GM12878 (cell line): ENCODE data around the gene EMC1. TPM values are rescaled to one million over a fixed set of nuclear protein-coding genes. Genes with fewer than 3 reads are reported as not detected.

Experiments used
- ATF3 ChIP-seq: IDR thresholded peaks from 2 replicates; pipeline ENCODE4 v1.6.1; 2011; ENCODE audit warnings: low read depth, mild to moderate bottlenecking, low read length, moderate library complexity, borderline replicate concordance; ENCODE audit errors: extremely low read depth
- BCL3 ChIP-seq: IDR thresholded peaks from 2 replicates; pipeline ENCODE4 v1.6.1; 2011; ENCODE audit warnings: borderline replicate concordance, low read depth, mild to moderate bottlenecking, moderate library complexity, low read length; ENCODE audit not compliant: insufficient read depth, poor library complexity, severe bottlenecking
- BHLHE40 ChIP-seq, 2 experiments: fragments of 450-650 bp in 1 of 2; IDR thresholded peaks; 2 replicates each; pipeline ENCODE4 v1.6.1; 2011 to 2017; ENCODE audit warnings: low read depth in 2 of 2, borderline replicate concordance in 1 of 2, improper control_type of control experiment in 1 of 2, low read length in 1 of 2, mild to moderate bottlenecking in 1 of 2
- ETV6 ChIP-seq, 2 experiments: fragments of 450-650 bp in 1 of 2; IDR thresholded peaks in 1 of 2; conservative IDR thresholded peaks in 1 of 2; 2 replicates each; pipeline ENCODE4 v1.6.1; 2014; ENCODE audit warnings: antibody characterized with exemption in 1 of 2, borderline replicate concordance in 1 of 2, low read depth in 1 of 2, mild to moderate bottlenecking in 1 of 2, moderate library complexity in 1 of 2
- FOS ChIP-seq: IDR thresholded peaks from 3 replicates; pipeline ENCODE4 v1.6.1; 2011; ENCODE audit warnings: borderline replicate concordance; ENCODE audit not compliant: insufficient read length; ENCODE audit errors: extremely low read depth
- HDAC2 ChIP-seq: fragments of 200-600 bp; sonication (generic); IDR thresholded peaks from 2 replicates; pipeline ENCODE4 v1.6.1; 2017
- HDGF ChIP-seq: fragments of 450-650 bp; IDR thresholded peaks from 2 replicates; pipeline ENCODE4 v1.6.1; 2016; ENCODE audit warnings: antibody characterized with exemption
- JUNB ChIP-seq: IDR thresholded peaks from 2 replicates; pipeline ENCODE4 v1.6.1; 2016; ENCODE audit warnings: antibody characterized with exemption, mild to moderate bottlenecking
- LARP7 ChIP-seq: fragments of 450-650 bp; IDR thresholded peaks from 2 replicates; pipeline ENCODE4 v1.6.1; 2017; ENCODE audit warnings: mild to moderate bottlenecking
- MTA3 ChIP-seq: IDR thresholded peaks from 2 replicates; pipeline ENCODE4 v1.6.1; 2012; ENCODE audit warnings: low read length, inconsistent platforms, borderline replicate concordance
- PBX3 ChIP-seq: IDR thresholded peaks from 2 replicates; pipeline ENCODE4 v1.6.1; 2011; ENCODE audit warnings: mild to moderate bottlenecking, low read depth, low read length, moderate library complexity; ENCODE audit not compliant: insufficient replicate concordance
- RCOR1 ChIP-seq: conservative IDR thresholded peaks from 2 replicates; pipeline ENCODE4 v1.6.1; 2012; ENCODE audit warnings: low read depth, low read length, improper control_type of control experiment
- SIX5 ChIP-seq: IDR thresholded peaks from 2 replicates; pipeline ENCODE4 v1.6.1; 2011; ENCODE audit warnings: mild to moderate bottlenecking, low read depth, low read length, moderate library complexity; ENCODE audit not compliant: severe bottlenecking
- SKIL ChIP-seq: fragments of 450-650 bp; IDR thresholded peaks from 2 replicates; pipeline ENCODE4 v1.6.1; 2017; ENCODE audit warnings: mild to moderate bottlenecking, low read depth, inconsistent platforms; ENCODE audit not compliant: poor library complexity, severe bottlenecking
- SMC3 ChIP-seq: IDR thresholded peaks from 2 replicates; pipeline ENCODE4 v1.6.1; 2011; ENCODE audit warnings: low read length, improper control_type of control experiment, borderline replicate concordance
- SP1 ChIP-seq: IDR thresholded peaks from one replicate; pipeline ENCODE4 v1.6.1; 2011; ENCODE audit warnings: low read depth, low read length
- STAT1 ChIP-seq: fragments of 450-650 bp; conservative IDR thresholded peaks from 2 replicates; pipeline ENCODE4 v1.6.1; 2014; ENCODE audit warnings: antibody characterized with exemption, mild to moderate bottlenecking
- SUPT20H ChIP-seq: IDR thresholded peaks from 2 replicates; pipeline ENCODE4 v1.6.1; 2011; ENCODE audit warnings: low read depth, mild to moderate bottlenecking, low read length, moderate library complexity, borderline replicate concordance; ENCODE audit not compliant: control insufficient read depth
- SUZ12 ChIP-seq: fragments of 200-600 bp; sonication (generic); IDR thresholded peaks from one replicate; pipeline ENCODE4 v1.6.1; 2018; ENCODE audit warnings: antibody characterized with exemption, mild to moderate bottlenecking; ENCODE audit not compliant: unreplicated experiment
- TCF12 ChIP-seq: IDR thresholded peaks from 2 replicates; pipeline ENCODE4 v1.6.1; 2011; ENCODE audit warnings: low read depth, mild to moderate bottlenecking, low read length
- TCF7 ChIP-seq: IDR thresholded peaks from 2 replicates; pipeline ENCODE4 v1.6.1; 2014; ENCODE audit warnings: antibody characterized with exemption, borderline replicate concordance
- USF2 ChIP-seq: IDR thresholded peaks from 2 replicates; pipeline ENCODE4 v1.6.1; 2011; ENCODE audit warnings: low read depth, low read length, improper control_type of control experiment, borderline replicate concordance
- polyA plus RNA-seq, 11 experiments: library from polyadenylated mRNA; depleted of rRNA in 4 of 11; unstranded in 6 of 11; stranded (reverse) in 5 of 11; fragments of >200 nt; fragmentation: Nextera tagmentation in 4 of 11; fragmentation: Illumina TruSeq in 1 of 11; extraction: Ambion mirVana in 4 of 11; extraction: Trizol in 1 of 11; gene quantifications; 1 replicate in 1 of 11; 2 replicates in 10 of 11; pipeline versions ENCODE4 v1.2.1 to v1.2.3, GENCODE V29; 2011 to 2016; ENCODE audit warnings: inconsistent platforms in 2 of 11, missing spikeins in 2 of 11, low read depth in 1 of 11
- total RNA-seq, 4 experiments: library from RNA; depleted of rRNA in 3 of 4; stranded (reverse); fragments of >200 nt in 3 of 4; fragmentation: Illumina TruSeq in 1 of 4; extraction: Trizol in 1 of 4; gene quantifications; 2 replicates each; pipeline versions ENCODE4 v1.2.1 to v1.2.3, GENCODE V29; 2013 to 2021

Gene EMC1
- total and polyA plus RNA-seq, 10 of the 15 experiments (the other 5 are each of a cell fraction or from before 2014, with no cell fraction given), result 12.2 to 43.6 (median 20.6) TPM

GRCh38 chr1:19251305-19252196, at the start of gene EMC1, which contains the start of gene MRTO4 (continued):
- no peak for TF ChIP-seq BCL3
- TF ChIP-seq PBX3, result no peak
- no peak for TF ChIP-seq HDAC2
- peak; percentile 98 for TF ChIP-seq LARP7
- TF ChIP-seq STAT1, result peak; percentile 97
- peak; percentile 22 for TF ChIP-seq SKIL
- peak; percentile 25 for TF ChIP-seq SIX5
- 0 out of 2 replicates have a peak, but pooled peaks have one; percentile 30 for TF ChIP-seq RCOR1
- TF ChIP-seq SP1, result peak; percentile 66
- no peak for TF ChIP-seq FOS
- no peak for TF ChIP-seq TCF7
- 0 out of 2 replicates have a peak, but pooled peaks have one; percentile 47 for TF ChIP-seq TCF12
- no peak for TF ChIP-seq SUZ12
- TF ChIP-seq HDGF, result peak; percentile 84; the same call in 1 of the 2 replicates
- TF ChIP-seq ATF3, result no peak
- TF ChIP-seq MTA3, result no peak
- no peak for TF ChIP-seq ETV6 (conservative IDR thresholded peaks at IDR 0.05 in 1 of 2, IDR thresholded peaks at IDR 0.05 in 1 of 2; ENCODE audit: borderline replicate concordance in 1 of 2, low read depth in 1 of 2)
- TF ChIP-seq JUNB, result no peak
- TF ChIP-seq BHLHE40 (IDR thresholded peaks at IDR 0.05; ENCODE audit: borderline replicate concordance in 1 of 2, low read depth in 2 of 2, low read length in 1 of 2), result peak; percentile 78 to 90
- no peak for TF ChIP-seq SUPT20H
- TF ChIP-seq SMC3, result 0 out of 2 replicates have a peak, but pooled peaks have one; percentile 12
- TF ChIP-seq USF2, result no peak; the same call in 1 of the 2 replicates
